Activated T-cell treated with anti-CD3 and anti-CD28 coated beads, Interleukin-2, amount 50 U/mL, for 72 hours (primary cell): ENCODE results near the gene DLL3. TPM values are rescaled to one million over a fixed set of nuclear protein-coding genes. Genes with fewer than 3 reads are reported as not detected.
A peak's percentile ranks its signal among the peaks of the same experiment; 100 is the strongest.

ENCODE experiments used
- ATAC-seq, 2 donors: fragments of 150-1000 bp; cut with Tn5 transposase; replicated peaks in 1 of 2; 2 replicates each; pipeline ENCODE4 v1.10.0; 2021; ENCODE audit warnings: moderate library complexity in 2 of 2, mild to moderate bottlenecking in 1 of 2
- DNase-seq, 2 donors: peaks; one replicate each; pipeline ENCODE4 v3.0.0; 2021 to 2022; ENCODE audit warnings: mixed read lengths in 1 of 2
- H3K27ac Mint-ChIP-seq: one replicate; pipeline ENCODE4 v1.8.0; 2022; ENCODE audit warnings: mild to moderate bottlenecking, moderate library complexity, mixed read lengths
- H3K27me3 Mint-ChIP-seq: one replicate; pipeline ENCODE4 v1.8.0; 2022; ENCODE audit warnings: low read depth, mixed read lengths
- H3K36me3 Mint-ChIP-seq, 2 donors: one replicate each; pipeline ENCODE4 v1.8.0; 2022; ENCODE audit warnings: mixed read lengths in 2 of 2, mild to moderate bottlenecking in 1 of 2; ENCODE audit not compliant: insufficient read depth in 2 of 2
- H3K4me1 Mint-ChIP-seq: one replicate; pipeline ENCODE4 v1.8.0; 2022; ENCODE audit warnings: low read depth, mixed read lengths
- H3K4me3 Mint-ChIP-seq, 2 donors: one replicate each; pipeline ENCODE4 v1.8.0; 2022; ENCODE audit warnings: mild to moderate bottlenecking in 2 of 2, mixed read lengths in 2 of 2, moderate library complexity in 2 of 2
- H3K9me3 Mint-ChIP-seq, 2 donors: one replicate each; pipeline ENCODE4 v1.8.0; 2022; ENCODE audit warnings: mixed read lengths in 2 of 2
- total RNA-seq, 2 donors: library from RNA; stranded (reverse); gene quantifications; one replicate each; pipeline ENCODE4 v1.2.3, GENCODE V29; 2022

The DLL3 gene
- total RNA-seq, 2 donors from 2014 or later, result 0.72 to 1.1 TPM

GRCh38 chr19:39533003-39533512 is 34.3 kb downstream of the DLL3 start:
- H3K9me3 Mint-ChIP-seq, result no peaks in the 10 kb centered on the region
- peak; percentile 34 to 39 for ATAC-seq
- H3K36me3 Mint-ChIP-seq, result peaks cover 0 to 8% of the 10 kb centered on the region in 2 donors
- H3K4me1 Mint-ChIP-seq, result peaks cover 48% of the 10 kb centered on the region
- H3K27ac Mint-ChIP-seq, result peak overlapping the region; percentile 95
- DNase-seq, result no peak
- no peaks in the 10 kb centered on the region for H3K27me3 Mint-ChIP-seq
- peak overlapping the region; percentile 58 to 91 for H3K4me3 Mint-ChIP-seq

- H3K27me3 Mint-ChIP-seq, result no peaks in the 10 kb centered on the region
- peaks cover 51% of the 10 kb centered on the region for H3K4me1 Mint-ChIP-seq
- ATAC-seq, result no peak
- no peaks in the 10 kb centered on the region for H3K9me3 Mint-ChIP-seq
- no peak overlapping the region for H3K27ac Mint-ChIP-seq
- H3K4me3 Mint-ChIP-seq, result no peak overlapping the region
- H3K36me3 Mint-ChIP-seq, result peaks cover 0 to 4% of the 10 kb centered on the region in 2 donors
- DNase-seq, result no peak
Measured at GRCh38 chr19:39533791-39534190, 35.0 kb downstream of the DLL3 start.

DNA sequence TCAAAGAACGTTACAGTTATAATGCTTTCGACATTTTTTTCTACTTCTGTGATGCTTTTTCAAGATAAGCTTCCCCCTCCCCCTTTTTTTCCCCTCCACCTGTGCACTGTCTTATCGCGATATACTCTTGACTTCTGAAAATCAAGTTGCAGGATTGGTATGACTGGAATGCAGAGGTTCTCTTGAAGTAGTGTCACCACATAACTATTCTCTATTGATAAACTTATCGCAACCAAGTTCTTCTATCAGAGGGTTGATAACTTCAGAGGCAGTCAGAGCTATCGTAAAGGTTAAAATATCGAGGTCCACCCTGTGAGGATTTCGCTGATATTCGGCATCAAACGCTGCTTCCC is 40.4 kb downstream of the DLL3 start:
- Mint-ChIP-seq H3K4me3 (peak overlapping the region; percentile 88 to 95), H3K36me3 (peaks cover 0 to 4% of the 10 kb centered on the region in 2 donors), H3K27ac (peak overlapping the region; percentile 93), H3K27me3 (no peaks in the 10 kb centered on the region), H3K4me1 (peaks cover 68% of the 10 kb centered on the region), H3K9me3 (no peaks in the 10 kb centered on the region)
- ATAC-seq (peak; percentile 34 to 42), DNase-seq (no peak)

DNA sequence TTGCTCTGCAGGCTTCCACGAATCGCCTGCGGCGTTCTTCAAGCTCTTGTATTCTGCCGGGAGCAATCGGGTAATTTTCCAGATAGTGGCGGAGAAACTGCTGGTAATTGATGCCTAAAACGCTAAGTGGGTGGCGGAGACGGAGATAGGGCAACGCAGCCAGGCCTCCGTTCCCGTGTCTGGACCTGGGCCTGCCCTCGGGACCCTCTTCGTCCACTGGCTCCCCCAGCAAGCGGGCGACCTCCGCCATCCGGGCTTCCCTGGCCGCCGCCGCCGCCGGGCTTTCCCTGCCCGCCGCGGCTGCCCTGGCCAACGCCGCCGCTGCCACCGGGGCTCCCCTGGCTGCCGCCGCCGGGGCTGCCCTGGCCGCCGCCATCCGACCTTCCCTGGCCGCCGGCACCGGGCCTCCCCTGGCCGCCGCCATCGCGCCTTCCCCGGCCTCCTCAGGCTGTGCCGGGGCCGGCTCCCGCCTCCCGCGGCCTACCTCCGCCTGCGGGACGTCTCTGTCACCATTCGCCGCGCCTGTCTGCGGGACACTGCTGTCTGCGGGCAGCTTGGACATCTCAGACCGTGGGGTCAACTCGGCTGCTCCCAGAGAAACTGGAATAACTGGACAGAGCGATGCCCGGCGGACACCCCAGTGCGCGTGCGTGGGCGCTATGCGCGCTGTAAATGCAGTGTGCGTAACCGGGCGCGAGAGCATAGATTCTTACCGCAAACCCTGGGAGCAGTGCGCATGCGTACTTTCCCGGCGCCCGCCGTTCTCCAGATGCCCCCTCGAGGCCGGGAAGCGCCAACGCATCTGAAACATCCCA is 41.0 kb downstream of the DLL3 start, which contains the start of gene EID2:
Gene EID2, minus strand, starts transcription at position 644 of the 815 bp plus-strand sequence. Its CDS starts 82 bp downstream, at position 562.
- H3K27ac Mint-ChIP-seq, result peak within 1 kb of the TSS; percentile 98
- peaks cover 74% of the 10 kb centered on the region for H3K4me1 Mint-ChIP-seq
- ATAC-seq, result peak; percentile 88

GRCh38 chr19:39540333-39540673 is 41.6 kb downstream of the DLL3 start:
- Mint-ChIP-seq H3K9me3 (no peaks in the 10 kb centered on the region), H3K36me3 (peaks cover 0 to 4% of the 10 kb centered on the region in 2 donors), H3K27ac (peak overlapping the region; percentile 98), H3K4me3 (peak overlapping the region; percentile 95 to 96), H3K27me3 (no peaks in the 10 kb centered on the region), H3K4me1 (peaks cover 79% of the 10 kb centered on the region)
- no peak for ATAC-seq
- no peak for DNase-seq

More for the DNA sequence above, 41.0 kb downstream of the DLL3 start, which contains the start of gene EID2:
- Mint-ChIP-seq H3K4me3 (peak within 1 kb of the TSS; percentile 95 to 96), H3K9me3 (no peaks in the 10 kb centered on the region), H3K27me3 (no peaks in the 10 kb centered on the region), H3K36me3 (peaks cover 0 to 4% of the 10 kb centered on the region in 2 donors)
- DNase-seq, result peak; percentile 94 to 96

DNA sequence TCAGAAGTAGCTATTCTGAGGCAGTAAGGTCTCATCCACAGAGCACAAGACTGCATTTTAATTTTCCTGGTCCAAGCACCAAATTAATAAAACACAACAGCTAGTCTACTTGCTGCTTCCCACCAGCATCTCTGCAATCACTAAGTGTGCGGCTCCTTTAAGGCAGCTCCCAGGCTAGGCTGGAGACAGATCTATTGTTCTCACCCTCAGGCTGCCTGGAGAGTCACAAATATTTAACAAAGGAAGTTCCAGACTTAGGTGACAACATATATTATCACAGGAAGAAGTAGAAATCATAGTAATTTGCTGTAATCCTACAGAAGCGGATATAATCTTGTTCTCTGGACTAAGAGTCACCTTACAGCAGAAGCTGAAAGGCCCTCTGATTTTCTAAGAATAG is 43.5 kb downstream of the DLL3 start:
- Mint-ChIP-seq H3K4me1 (peaks cover 85% of the 10 kb centered on the region), H3K9me3 (no peaks in the 10 kb centered on the region), H3K4me3 (peak overlapping the region in 1 of 2 donors; percentile 5), H3K27me3 (no peaks in the 10 kb centered on the region), H3K27ac (peak overlapping the region; percentile 66), H3K36me3 (peaks cover 0 to 4% of the 10 kb centered on the region in 2 donors)
- ATAC-seq (no peak), DNase-seq (no peak)

GRCh38 chr19:39543477-39543857 is 44.7 kb downstream of the DLL3 start:
- peak overlapping the region; percentile 44 for H3K27ac Mint-ChIP-seq
- no peaks in the 10 kb centered on the region for H3K9me3 Mint-ChIP-seq
- H3K27me3 Mint-ChIP-seq, result no peaks in the 10 kb centered on the region
- no peaks in the 10 kb centered on the region for H3K36me3 Mint-ChIP-seq
- no peak overlapping the region for H3K4me3 Mint-ChIP-seq
- DNase-seq, result no peak
- peak; percentile 4 to 20 for ATAC-seq
- peaks cover 75% of the 10 kb centered on the region for H3K4me1 Mint-ChIP-seq

DNA sequence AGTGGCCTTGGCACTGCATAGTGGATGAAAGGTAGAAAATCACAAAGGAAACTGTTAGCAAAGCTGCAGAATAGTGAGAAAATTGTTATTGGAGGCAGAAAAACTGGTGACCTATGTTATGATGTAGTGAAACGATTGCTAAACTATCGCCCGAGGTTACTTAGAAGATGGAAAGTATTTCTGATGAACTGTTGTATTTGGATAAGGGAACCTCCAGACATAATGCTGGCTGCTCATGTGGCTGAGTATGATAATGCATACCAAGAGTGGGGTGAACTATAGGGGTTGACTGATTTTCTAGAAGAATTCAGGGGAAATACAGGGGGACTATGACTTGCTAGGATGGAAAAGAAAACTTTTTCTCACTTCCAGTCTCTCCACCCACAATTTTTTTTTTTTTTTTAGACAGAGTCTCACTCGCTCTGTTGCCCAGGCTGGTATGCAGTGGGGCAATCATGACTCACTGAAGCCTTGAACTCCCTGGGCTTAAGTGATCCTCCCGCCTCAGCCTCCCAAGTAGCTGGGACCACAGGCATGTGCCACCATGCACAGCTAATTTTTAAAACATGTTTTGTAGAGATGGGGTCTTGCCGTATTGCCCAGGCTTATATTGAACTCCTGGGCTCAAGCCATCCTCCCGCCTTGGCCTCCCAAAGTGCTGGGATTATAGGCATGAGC is 45.6 kb downstream of the DLL3 start:
- ATAC-seq (peak; percentile 12 to 20), DNase-seq (no peak)
- H3K27ac Mint-ChIP-seq, result no peak overlapping the region
- H3K9me3 Mint-ChIP-seq, result no peaks in the 10 kb centered on the region
- peaks cover 66% of the 10 kb centered on the region for H3K4me1 Mint-ChIP-seq
- peak overlapping the region; percentile 18 to 20 for H3K4me3 Mint-ChIP-seq
- H3K27me3 Mint-ChIP-seq, result no peaks in the 10 kb centered on the region
- H3K36me3 Mint-ChIP-seq, result no peaks in the 10 kb centered on the region

DNA sequence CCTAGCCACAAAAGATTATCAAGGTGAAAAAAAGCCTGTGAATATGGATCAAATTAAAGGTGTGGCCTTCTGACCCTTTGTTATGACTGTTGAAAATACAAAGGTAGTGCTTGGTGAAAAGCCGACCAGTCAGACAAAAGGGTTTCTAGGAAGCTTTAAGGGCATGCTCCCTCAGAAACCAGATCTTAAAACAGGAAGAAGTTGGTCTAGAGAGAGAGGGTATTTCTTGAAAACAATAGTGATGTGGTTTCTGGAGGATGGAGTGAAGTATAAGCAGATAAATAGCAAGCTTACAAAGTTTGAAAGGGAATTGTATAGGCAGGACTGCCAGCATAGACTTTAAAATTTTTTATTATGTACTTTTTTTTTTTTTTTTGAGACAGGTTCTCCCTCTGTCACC is 46.2 kb downstream of the DLL3 start:
- Mint-ChIP-seq H3K9me3 (no peaks in the 10 kb centered on the region), H3K27me3 (no peaks in the 10 kb centered on the region), H3K4me1 (peaks cover 66% of the 10 kb centered on the region), H3K4me3 (peak overlapping the region in 1 of 2 donors; percentile 16), H3K27ac (no peak overlapping the region), H3K36me3 (no peaks in the 10 kb centered on the region)
- no peak for DNase-seq
- ATAC-seq, result no peak

GRCh38 chr19:39546599-39546998 is 47.9 kb downstream of the DLL3 start:
- no peaks in the 10 kb centered on the region for H3K27me3 Mint-ChIP-seq
- H3K4me1 Mint-ChIP-seq, result peaks cover 52% of the 10 kb centered on the region
- H3K4me3 Mint-ChIP-seq, result no peak overlapping the region
- DNase-seq (no peak), ATAC-seq (peak in 1 of 2 donors; percentile 29)
- H3K27ac Mint-ChIP-seq, result no peak overlapping the region
- no peaks in the 10 kb centered on the region for H3K36me3 Mint-ChIP-seq
- no peaks in the 10 kb centered on the region for H3K9me3 Mint-ChIP-seq

- ATAC-seq (no peak), DNase-seq (no peak)
- Mint-ChIP-seq H3K4me3 (no peak overlapping the region), H3K36me3 (no peaks in the 10 kb centered on the region), H3K27ac (no peak overlapping the region), H3K9me3 (no peaks in the 10 kb centered on the region), H3K4me1 (peaks cover 33% of the 10 kb centered on the region), H3K27me3 (peaks cover 6% of the 10 kb centered on the region)
Measured at GRCh38 chr19:39550197-39550596, 51.5 kb downstream of the DLL3 start.

DNA sequence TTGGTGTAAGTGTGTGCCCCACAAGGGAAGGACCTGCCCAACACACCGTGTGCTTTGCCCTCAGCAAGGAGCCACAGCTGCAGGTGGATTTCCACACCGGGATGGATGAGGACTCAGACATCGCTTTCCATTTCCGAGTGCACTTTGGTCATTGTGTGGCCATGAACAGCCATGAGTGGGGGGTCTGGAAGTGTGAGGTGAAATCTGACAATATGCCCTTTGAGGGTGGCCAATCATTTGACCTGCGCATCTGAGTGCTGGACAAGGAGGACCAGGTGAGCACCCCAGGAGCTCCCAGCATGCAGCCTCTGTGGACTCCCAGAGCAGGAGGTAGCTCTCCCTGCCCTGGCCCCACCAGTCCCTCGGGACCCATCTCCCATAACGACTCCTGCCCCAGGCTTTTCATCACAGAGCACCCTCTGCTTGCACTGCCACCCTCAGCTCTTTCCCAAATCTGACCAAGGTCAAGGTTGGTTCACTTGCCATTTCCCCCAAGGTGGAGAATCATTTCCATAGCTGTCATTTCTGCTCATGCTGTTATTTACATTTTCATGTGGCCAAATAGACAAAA is 54.4 kb downstream of the DLL3 start:
- Mint-ChIP-seq H3K9me3 (no peaks in the 10 kb centered on the region), H3K27me3 (peaks cover 6% of the 10 kb centered on the region), H3K4me3 (no peak overlapping the region), H3K27ac (no peak overlapping the region), H3K36me3 (no peaks in the 10 kb centered on the region), H3K4me1 (peaks cover 29% of the 10 kb centered on the region)
- DNase-seq (no peak), ATAC-seq (no peak)

DNA sequence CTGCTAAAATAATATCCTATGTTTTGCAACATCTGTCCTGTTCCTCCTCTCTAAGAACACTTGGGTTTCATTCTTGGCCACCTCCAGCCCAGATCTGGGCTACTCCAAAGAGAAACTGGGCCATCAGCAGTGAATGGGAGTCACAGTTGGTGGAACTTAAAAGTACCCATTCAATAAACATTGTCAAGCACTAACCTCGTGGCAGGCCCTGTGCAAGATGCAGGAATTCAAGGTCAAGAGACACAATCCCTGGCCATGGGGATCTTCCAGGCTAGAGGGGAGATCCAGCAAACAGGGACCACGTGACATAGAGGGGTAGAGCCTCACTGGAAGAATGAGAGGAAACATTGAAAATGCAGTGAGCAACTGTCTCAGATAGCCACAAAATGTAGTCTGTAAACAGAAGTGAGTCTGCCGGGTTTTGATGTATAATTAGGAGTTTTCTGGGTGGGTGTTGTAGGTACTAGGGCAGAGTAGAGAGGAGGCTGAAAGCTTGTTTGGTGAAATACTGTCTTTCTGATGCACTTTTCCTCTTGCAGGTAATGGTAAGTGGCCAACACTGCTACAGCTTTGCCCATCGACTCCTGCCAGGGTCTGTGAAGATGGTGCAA is 56.1 kb downstream of the DLL3 start:
- H3K4me3 Mint-ChIP-seq, result no peak overlapping the region
- DNase-seq (no peak), ATAC-seq (no peak)
- peaks cover 39% of the 10 kb centered on the region for H3K4me1 Mint-ChIP-seq
- H3K27me3 Mint-ChIP-seq, result peaks cover 6% of the 10 kb centered on the region
- no peaks in the 10 kb centered on the region for H3K36me3 Mint-ChIP-seq
- H3K9me3 Mint-ChIP-seq, result no peaks in the 10 kb centered on the region
- no peak overlapping the region for H3K27ac Mint-ChIP-seq
